ENCODE measurements around the gene GC. TPM values are rescaled to one million over a fixed set of nuclear protein-coding genes. Genes with fewer than 3 reads are reported as not detected.

The GC gene
- total RNA-seq, 1 experiment from 2014 or later, result not detected

- Histone ChIP-seq H2BK120ac (ENCODE audit: low read depth, low read length, poor library complexity, severe bottlenecking) (no peak overlapping the region), H2BK15ac (ENCODE audit: low read depth, low read length) (no peak overlapping the region), H2BK5ac (ENCODE audit: insufficient read length, low read length) (no peak overlapping the region), H3T11ph (ENCODE audit: low read length) (no peak overlapping the region), H3K4me1 (ENCODE audit: insufficient read depth, low read length) (peaks cover 3% of the 10 kb centered on the region; the same call in 1 of the 2 replicates), H3K4me2 (ENCODE audit: insufficient read depth, insufficient read length, low read length) (no peak overlapping the region), H2BK20ac (ENCODE audit: low read depth, low read length, poor library complexity, severe bottlenecking) (no peak overlapping the region), H3K27me3 (ENCODE audit: insufficient read depth, low read length) (no peaks in the 10 kb centered on the region), H4K5ac (ENCODE audit: insufficient read length, low read depth, low read length) (no peak overlapping the region), H4K20me1 (ENCODE audit: control insufficient read depth, insufficient read depth, insufficient read length) (no peaks in the 10 kb centered on the region), H3K56ac (ENCODE audit: insufficient read length, low read depth, low read length) (no peak overlapping the region), H4K91ac (ENCODE audit: insufficient read length, low read depth, low read length) (no peak overlapping the region), H3K4ac (ENCODE audit: low read depth, low read length) (no peak overlapping the region), H2AFZ (ENCODE audit: low read length) (no peak overlapping the region), H3K14ac (ENCODE audit: insufficient read depth, low read length) (no peak overlapping the region), H2BK12ac (ENCODE audit: insufficient read length, low read depth, low read length) (no peak overlapping the region), H3K9me3 (ENCODE audit: control insufficient read depth, low read depth, low read length) (no peaks in the 10 kb centered on the region), H2AK5ac (ENCODE audit: insufficient read length, low read length) (no peak overlapping the region), H3K18ac (ENCODE audit: insufficient read length, low read depth, low read length) (no peak overlapping the region), H4K8ac (replicated peaks; ENCODE audit: insufficient read length, low read depth, low read length) (no peak overlapping the region), H3K79me2 (ENCODE audit: insufficient read depth, low read length) (no peaks in the 10 kb centered on the region), H3K23me2 (ENCODE audit: insufficient read length, low read depth, low read length, poor library complexity, severe bottlenecking) (no peaks in the 10 kb centered on the region), H3K9ac (ENCODE audit: extremely low read depth, insufficient read length, low read length) (no peak overlapping the region), H3K79me1 (ENCODE audit: insufficient read depth, low read depth, low read length, poor library complexity, severe bottlenecking) (no peaks in the 10 kb centered on the region), H3K23ac (ENCODE audit: insufficient read length, low read depth, low read length) (no peak overlapping the region), H3K27ac (ENCODE audit: insufficient read length, low read depth, low read length) (no peak overlapping the region)
- Mint-ChIP-seq H3K36me3 (ENCODE audit: insufficient read depth in 1 of 3, low read depth in 3 of 3) (peaks cover 0 to 12% (median 7%) of the 10 kb centered on the region in 3 experiments; a peak in 5 of 7 replicates), H3K27ac (peak overlapping the region in 1 of 3 experiments; percentile 25; a peak in 1 of 7 replicates), H3K9me3 (no peaks in the 10 kb centered on the region; a peak in 1 of 5 replicates), H3K4me3 (no peak overlapping the region), H3K27me3 (ENCODE audit: low read depth) (no peaks in the 10 kb centered on the region), H3K4me1 (peaks cover 32 to 39% of the 10 kb centered on the region in 2 experiments)
- no peak for DNase-seq
- no CpG with 5 or more reads among the region's 10 CpGs for WGBS (ENCODE audit: extremely low coverage, insufficient read length, low lambda C conversion rate)
- no peak for TF ChIP-seq CTCF (conservative IDR thresholded peaks at IDR 0.05)
Measured at GRCh38 chr4:71833232-71833900, 49.5 kb upstream of the GC start.
